ENCODE results near the gene RECK.
"Not testable (repeated sequence)": the region's sequence is repeated elsewhere in the genome, so short reads cannot be mapped to it uniquely, and the experiment has no call there.

Gene RECK

GRCh38 chr9:36036780-36037548 lies at the start of gene RECK:
TSS of gene RECK (plus strand) at chr9:36036913. CDS start at chr9:36036999, 86 bp downstream.
- H3K4me2 ChIP-seq (ENCODE audit: low read depth, low read length, poor library complexity, severe bottlenecking), result peak within 1 kb of the TSS; percentile 73
- peak within 1 kb of the TSS; percentile 92 for H3K4me3 ChIP-seq (ENCODE audit: low read length, poor library complexity, severe bottlenecking)
- H3K9me2 ChIP-seq (replicated peaks; ENCODE audit: low read depth, low read length), result no peaks in the 10 kb centered on the region
- TF ChIP-seq EZH2phosphoT487 (IDR thresholded peaks at IDR 0.05; ENCODE audit: borderline replicate concordance), result no peak
- no peak for TF ChIP-seq CTCF (conservative IDR thresholded peaks at IDR 0.05; ENCODE audit: low read length)
- peak within 1 kb of the TSS; percentile 80 for H3K9ac ChIP-seq (ENCODE audit: low read depth, low read length, poor library complexity, severe bottlenecking)
- H3K79me2 ChIP-seq (ENCODE audit: insufficient read depth, low read length), result peaks cover 42% of the 10 kb centered on the region
- no peaks in the 10 kb centered on the region for H3K27me3 ChIP-seq (ENCODE audit: insufficient read depth, low read length, poor library complexity, severe bottlenecking)
- peaks cover 21% of the 10 kb centered on the region for H4K20me1 ChIP-seq (ENCODE audit: insufficient read depth, low read length, poor library complexity, severe bottlenecking)
- H3K4me1 ChIP-seq (ENCODE audit: insufficient read depth, low read length, poor library complexity, severe bottlenecking), result peaks cover 51% of the 10 kb centered on the region
- peaks cover 22% of the 10 kb centered on the region for H3F3A ChIP-seq (ENCODE audit: low read depth)
- H3K36me3 ChIP-seq (ENCODE audit: insufficient read depth, low read length), result no peaks in the 10 kb centered on the region
- peak within 1 kb of the TSS; percentile 97 for H2AFZ ChIP-seq (ENCODE audit: low read length)
- no peaks in the 10 kb centered on the region for H3K9me3 ChIP-seq (ENCODE audit: insufficient read depth, low read depth, low read length)

GRCh38 chr9:35990155-35990554 lies 46.6 kb upstream of the RECK start:
- Histone ChIP-seq H3K4me1 (ENCODE audit: insufficient read depth, low read length, poor library complexity, severe bottlenecking) (no peaks in the 10 kb centered on the region), H3F3A (ENCODE audit: low read depth) (no peaks in the 10 kb centered on the region), H3K9ac (ENCODE audit: low read depth, low read length, poor library complexity, severe bottlenecking) (no peak overlapping the region), H3K27me3 (ENCODE audit: insufficient read depth, low read length, poor library complexity, severe bottlenecking) (no peaks in the 10 kb centered on the region), H3K4me2 (ENCODE audit: low read depth, low read length, poor library complexity, severe bottlenecking) (no peak overlapping the region), H4K20me1 (ENCODE audit: insufficient read depth, low read length, poor library complexity, severe bottlenecking) (no peaks in the 10 kb centered on the region), H3K9me3 (ENCODE audit: insufficient read depth, low read depth, low read length) (no peaks in the 10 kb centered on the region), H2AFZ (ENCODE audit: low read length) (no peak overlapping the region), H3K9me2 (replicated peaks; ENCODE audit: low read depth, low read length) (no peaks in the 10 kb centered on the region), H3K4me3 (ENCODE audit: low read length, poor library complexity, severe bottlenecking) (no peak overlapping the region), H3K36me3 (ENCODE audit: insufficient read depth, low read length) (no peaks in the 10 kb centered on the region), H3K79me2 (ENCODE audit: insufficient read depth, low read length) (no peaks in the 10 kb centered on the region)
- TF ChIP-seq EZH2phosphoT487 (IDR thresholded peaks at IDR 0.05; ENCODE audit: borderline replicate concordance) (no peak), CTCF (conservative IDR thresholded peaks at IDR 0.05; ENCODE audit: low read length) (no peak)

- H3K27me3 ChIP-seq (ENCODE audit: insufficient read depth, low read length, poor library complexity, severe bottlenecking); H3K4me2 ChIP-seq (ENCODE audit: low read depth, low read length, poor library complexity, severe bottlenecking); H3K4me1 ChIP-seq (ENCODE audit: insufficient read depth, low read length, poor library complexity, severe bottlenecking); H3K9me2 ChIP-seq (replicated peaks; ENCODE audit: low read depth, low read length); H3K9me3 ChIP-seq (ENCODE audit: insufficient read depth, low read depth, low read length); H3K9ac ChIP-seq (ENCODE audit: low read depth, low read length, poor library complexity, severe bottlenecking); H2AFZ ChIP-seq (ENCODE audit: low read length); H3K4me3 ChIP-seq (ENCODE audit: low read length, poor library complexity, severe bottlenecking); H3K79me2 ChIP-seq (ENCODE audit: insufficient read depth, low read length); H3K36me3 ChIP-seq (ENCODE audit: insufficient read depth, low read length); H3F3A ChIP-seq (ENCODE audit: low read depth); H4K20me1 ChIP-seq (ENCODE audit: insufficient read depth, low read length, poor library complexity, severe bottlenecking): not testable (repeated sequence)
Observed at GRCh38 chr9:35993136-35993535, 43.6 kb upstream of the RECK start.
